Stimulated activated CD4-positive, alpha-beta T cell treated with anti-CD3 and anti-CD28 coated beads, Interleukin-1b, Interleukin-23, amount 100 ng/mL, for 1 hour (primary cell): ENCODE results near the gene TBC1D5.
"Not testable (repeated sequence)": the region's sequence is repeated elsewhere in the genome, so short reads cannot be mapped to it uniquely, and the experiment has no call there.

Source experiments
- DNase-seq, 2 donors: peaks; one replicate each; pipeline ENCODE4 v3.0.0-alpha.2; 2020; ENCODE audit warnings: low read depth in 2 of 2

The TBC1D5 gene

GRCh38 chr3:17138246-17139039 is 604.0 kb downstream of the TBC1D5 start:
- no peak for DNase-seq

GRCh38 chr3:17137321-17137826 is 605.1 kb downstream of the TBC1D5 start:
- no peak for DNase-seq

- no peak for DNase-seq
These were observed 606.2 kb downstream of the TBC1D5 start for GRCh38 chr3:17136136-17136721.

DNA sequence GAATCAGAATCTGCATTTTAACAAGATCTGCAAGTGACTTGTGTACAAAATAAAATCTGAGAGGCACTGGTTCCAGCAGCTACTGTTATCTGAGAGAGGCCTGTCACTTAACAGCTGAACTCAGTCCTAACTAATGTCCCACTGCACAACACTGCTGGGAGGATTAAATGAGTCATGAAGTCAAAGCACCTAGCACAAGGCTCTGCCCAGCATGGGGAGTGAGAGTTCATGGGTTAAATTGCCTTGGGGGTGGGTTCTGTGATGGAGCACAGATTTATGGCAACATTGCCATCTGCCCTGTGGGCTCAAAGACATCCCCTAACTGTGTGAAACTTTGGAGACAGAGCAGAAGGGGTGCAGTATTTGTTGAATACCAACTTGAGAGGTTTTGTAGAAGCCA is 606.7 kb downstream of the TBC1D5 start:
- no peak for DNase-seq

GRCh38 chr3:17133632-17134545 is 608.5 kb downstream of the TBC1D5 start:
- DNase-seq: no peak

DNA sequence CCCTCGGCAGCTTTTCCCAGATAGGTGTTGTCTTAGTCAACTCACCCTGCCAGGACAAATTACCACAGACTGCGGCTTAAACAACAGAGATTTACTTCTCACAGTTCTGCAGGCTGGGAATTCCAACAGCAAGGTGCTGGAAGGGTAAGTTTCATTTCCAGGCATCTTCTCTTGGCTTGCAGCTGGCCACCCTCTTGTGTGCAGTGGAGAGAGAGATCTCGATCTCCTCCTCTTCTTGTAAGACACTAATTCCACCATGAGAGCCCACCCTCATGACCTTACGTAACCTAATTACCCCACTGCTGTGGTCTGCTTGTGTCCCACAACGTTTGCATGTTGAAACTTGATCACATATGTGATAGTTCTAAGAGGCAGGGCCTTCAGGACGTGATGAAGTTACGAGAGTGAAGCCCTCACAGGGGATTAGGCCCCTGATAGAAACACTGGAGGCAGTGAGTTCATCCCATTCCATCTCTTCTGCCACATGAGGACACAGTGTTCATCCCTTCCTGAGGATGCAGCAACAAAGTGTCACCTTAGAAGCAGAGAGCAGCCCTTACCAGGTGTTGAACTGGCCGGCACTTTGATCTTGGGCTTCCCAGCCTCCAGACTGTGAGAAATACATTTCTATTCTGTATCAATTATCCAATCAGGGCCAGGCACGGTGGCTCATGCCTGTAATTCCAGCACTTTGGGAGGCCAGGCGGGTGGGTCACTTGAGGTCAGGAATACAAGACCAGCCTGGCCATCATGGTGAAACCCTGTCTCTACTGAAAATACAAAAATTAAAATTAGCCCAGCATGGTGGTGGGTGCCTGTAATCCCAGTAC is 609.9 kb downstream of the TBC1D5 start:
- DNase-seq: no peak

DNA sequence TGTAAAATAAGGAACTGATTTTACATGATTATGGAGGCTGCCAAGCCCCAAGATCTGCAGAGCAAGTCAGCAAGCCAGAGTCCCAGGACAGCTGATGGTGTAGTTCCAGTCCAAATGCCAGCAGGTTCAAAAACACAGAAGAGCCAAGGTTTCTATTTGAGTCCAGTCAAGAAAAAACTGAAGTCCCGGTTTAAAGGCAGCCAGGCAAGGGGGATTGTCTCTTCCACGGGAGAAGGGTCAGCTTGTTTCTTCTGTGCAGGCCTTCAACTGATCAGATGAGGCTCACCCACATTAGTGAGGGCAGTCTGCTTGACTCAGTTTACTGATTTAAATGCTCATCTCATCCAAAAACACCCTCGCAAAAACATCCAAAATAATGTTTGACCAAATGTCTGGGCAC is 611.5 kb downstream of the TBC1D5 start:
- no peak for DNase-seq

DNA sequence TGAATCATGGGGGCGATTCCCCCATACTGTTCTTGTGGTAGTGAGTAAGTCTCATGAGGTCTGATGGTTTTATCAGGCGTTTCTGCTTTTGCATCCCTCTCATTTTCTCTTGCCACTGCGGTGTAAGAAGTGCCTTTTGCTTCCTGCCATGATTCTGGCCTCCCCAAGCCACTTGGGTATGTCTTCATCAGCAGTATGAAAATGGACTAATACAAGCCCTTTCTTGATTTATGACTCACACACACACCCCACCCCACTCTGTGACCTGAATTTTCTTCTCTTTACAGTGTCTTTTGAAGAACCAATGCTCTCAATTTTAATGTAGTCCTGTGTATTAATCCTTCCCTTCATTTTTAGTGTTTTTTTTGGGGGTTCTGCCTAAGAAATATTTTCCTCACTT is 612.9 kb downstream of the TBC1D5 start:
- no peak for DNase-seq

DNA sequence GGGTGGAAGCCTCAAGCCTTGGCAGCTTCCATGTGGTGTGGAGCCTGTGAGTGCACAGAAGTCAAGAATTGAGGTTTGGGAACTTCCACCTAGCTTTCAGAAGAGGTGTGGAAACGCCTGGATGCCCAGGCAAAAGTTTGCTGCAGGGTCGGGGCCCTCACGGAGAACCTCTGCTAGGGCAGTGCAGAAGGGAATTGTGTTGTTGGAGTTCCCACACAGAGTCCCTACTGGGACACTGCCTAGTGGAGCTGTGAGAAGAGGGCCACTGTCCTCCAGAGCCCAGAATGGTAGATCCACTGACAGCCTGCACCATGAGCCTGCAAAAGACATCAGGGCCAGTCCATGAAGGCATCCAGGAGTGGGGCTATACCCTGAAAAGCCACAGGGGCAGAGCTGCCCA is 613.8 kb downstream of the TBC1D5 start:
- DNase-seq: not testable (repeated sequence)

- no peak for DNase-seq
These were observed 616.5 kb downstream of the TBC1D5 start for GRCh38 chr3:17125738-17126442.

GRCh38 chr3:17122758-17123157 is 619.7 kb downstream of the TBC1D5 start:
- DNase-seq: no peak

DNA sequence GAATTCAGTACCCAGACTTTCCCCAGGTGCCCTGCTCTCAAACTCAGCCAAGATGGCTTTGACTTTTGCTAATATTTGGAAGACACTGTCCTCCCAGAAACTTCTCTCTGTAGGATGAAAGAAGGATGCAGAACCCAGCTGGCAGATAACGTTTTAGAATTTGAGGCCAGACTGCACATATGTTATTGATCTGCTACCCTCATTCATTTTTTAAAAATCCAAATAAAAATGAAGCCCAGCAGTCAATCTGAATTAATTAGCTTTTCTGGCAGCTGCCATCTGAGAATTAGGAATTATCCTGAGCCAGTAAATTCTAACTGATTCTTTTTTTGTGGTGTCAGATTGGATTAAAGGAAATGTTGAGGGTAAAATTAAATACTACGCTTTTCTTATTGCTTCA is 621.1 kb downstream of the TBC1D5 start:
- DNase-seq: no peak

DNA sequence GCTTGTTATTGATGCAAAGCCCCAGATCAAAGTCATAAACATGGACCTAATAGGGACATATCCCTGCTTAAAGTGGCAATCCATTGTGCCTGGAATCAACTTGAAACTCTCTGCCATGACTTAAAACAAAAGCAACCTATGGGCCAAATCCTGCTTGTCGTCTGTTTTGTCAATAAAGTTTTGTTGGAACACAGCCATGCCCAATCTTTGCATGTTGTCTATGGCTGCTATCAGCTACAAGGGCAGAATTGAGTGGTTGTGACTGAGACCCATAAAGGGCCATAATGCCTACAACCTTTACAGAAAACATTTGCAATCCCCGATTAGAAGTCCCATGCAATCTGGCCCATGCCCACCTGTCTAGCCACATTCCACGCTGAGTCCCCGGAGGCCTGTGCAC is 622.3 kb downstream of the TBC1D5 start:
- DNase-seq: no peak

DNA sequence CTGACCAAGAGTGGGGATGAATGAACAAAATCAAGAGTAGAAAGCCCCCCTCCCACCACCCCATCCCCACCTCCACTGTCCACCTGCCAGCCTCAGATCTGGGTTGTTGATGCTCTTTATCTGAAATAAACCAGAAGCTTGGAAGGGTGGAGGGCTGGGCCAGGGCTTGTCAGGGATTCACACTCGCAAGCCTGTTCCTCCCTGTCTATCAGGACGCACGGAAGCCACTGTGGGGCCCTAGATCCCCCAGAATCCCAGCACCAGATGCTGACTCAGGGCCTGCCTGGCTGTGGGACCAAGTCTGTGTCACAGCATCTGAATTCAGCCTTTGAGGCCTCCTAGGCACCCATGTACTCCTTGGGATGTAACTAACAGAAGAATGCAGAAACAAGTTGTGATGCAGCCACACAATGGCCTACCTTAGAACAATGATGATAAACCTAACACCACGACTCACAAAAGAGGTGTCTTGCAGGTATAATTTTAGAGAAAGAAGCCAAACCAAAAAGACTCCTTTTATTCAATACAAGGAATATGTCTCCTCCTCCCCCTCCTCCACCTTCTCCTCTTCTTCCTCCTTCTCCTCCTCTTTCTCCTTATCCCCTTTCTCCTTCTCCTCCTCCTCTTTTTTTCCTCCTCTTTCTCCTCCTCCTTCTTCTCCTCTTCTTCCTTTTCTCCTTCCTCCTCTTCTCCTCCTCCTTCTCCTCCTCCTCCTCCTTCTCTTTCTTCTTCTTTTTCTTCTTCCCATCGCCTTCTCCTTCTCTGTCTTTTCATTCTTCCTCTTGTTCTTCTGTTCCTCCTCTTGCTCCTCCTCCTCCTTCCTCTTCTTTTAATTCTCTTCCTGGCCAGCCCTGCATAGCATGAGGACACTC is 623.0 kb downstream of the TBC1D5 start:
- DNase-seq: no peak

GRCh38 chr3:17118771-17119170 is 623.7 kb downstream of the TBC1D5 start:
- DNase-seq: no peak

- no peak for DNase-seq
These were observed 626.3 kb downstream of the TBC1D5 start for GRCh38 chr3:17116007-17116600.

GRCh38 chr3:17115186-17115585 is 627.2 kb downstream of the TBC1D5 start:
- DNase-seq: no peak

DNA sequence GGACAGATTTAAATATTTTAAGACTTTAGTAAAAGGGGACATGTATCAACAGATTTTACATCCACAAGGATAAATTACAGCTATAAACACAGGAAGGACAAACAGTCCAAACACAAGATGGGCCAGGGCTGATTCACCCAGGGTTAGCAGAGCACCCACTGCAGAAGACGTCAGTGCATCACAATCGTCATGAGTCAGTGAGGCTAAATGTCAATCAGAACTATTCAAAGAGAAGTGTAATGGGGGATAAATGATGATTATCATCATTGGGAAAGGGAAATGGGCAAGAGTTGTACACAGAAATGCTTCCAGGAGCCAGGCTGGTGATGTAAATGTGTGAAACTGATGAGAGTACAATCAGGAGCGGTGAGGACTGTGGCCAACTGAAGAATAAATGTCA is 630.8 kb downstream of the TBC1D5 start:
- no peak for DNase-seq

- no peak for DNase-seq
These were observed 631.6 kb downstream of the TBC1D5 start for GRCh38 chr3:17110660-17111396.
